ENCODE measurements around the gene SERPINA12. TPM values are rescaled to one million over a fixed set of nuclear protein-coding genes. Genes with fewer than 3 reads are reported as not detected.

Gene SERPINA12
- polyA plus RNA-seq, 1 donor from 2014 or later, result not detected

DNA sequence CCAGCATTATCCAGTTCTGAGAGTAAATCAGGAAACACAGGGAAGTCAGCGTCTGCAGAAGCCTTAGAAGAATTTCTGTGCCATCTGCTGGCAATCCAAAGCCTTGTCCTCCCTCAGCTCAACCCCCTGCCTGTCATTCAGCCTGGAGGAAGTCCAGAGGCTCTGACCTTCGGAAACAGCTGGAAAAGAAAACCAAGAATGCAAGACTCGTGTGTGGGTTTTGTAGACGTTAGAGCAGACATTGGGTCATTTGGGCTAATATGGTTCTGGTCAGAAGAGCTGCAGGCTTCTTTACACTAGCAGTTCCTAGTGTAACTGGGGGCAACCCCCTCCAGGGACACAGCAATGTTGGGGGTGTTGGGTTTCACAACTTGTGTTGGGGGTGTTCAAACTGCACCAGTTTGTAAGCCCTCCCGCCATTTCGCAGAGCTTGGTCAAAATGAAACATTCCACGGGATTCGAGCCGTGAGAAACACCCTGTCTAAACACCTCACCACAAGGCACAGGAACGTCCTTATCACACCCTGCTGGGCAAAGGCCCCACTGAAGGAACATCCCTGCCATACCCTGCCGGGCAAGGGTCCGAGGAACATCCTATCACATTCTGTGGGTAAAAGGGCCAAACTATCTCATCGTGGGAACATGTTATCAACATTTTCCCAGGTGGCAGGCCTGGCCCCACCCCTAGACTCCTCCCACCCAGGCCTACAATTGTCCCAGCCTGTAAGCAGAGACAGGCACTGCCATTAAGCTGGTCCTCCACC, 30.9 kb upstream of the SERPINA12 start (continued):
- no peak for TF ChIP-seq TAF1 (IDR thresholded peaks at IDR 0.05; ENCODE audit: low read depth)
- no peak for TF ChIP-seq EP300 (conservative IDR thresholded peaks at IDR 0.05; ENCODE audit: poor library complexity, severe bottlenecking)
- no peak for TF ChIP-seq RAD21 (conservative IDR thresholded peaks at IDR 0.05)

DNA sequence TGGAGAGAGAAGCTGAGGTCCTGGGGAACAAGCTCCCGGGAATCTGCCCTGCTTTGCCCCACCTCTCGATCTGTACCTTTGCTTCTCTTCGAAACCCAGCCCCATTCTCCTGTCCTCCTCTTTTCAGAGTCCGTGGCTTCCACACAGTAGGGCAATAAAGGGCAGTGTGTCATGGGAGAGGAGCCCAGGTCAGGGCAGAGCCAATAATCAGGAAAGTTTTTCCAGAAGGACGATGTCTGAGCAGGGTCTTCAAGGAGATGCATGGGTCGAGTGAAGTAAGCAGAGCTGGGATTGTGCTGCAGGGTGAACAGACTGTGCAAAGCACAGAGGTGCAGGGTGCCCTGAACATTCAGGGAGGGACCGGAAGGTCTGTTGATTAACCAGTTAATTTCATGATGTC, 29.9 kb upstream of the SERPINA12 start:
- H3K4me3 ChIP-seq (ENCODE audit: low read length), result no peak overlapping the region
- no peak overlapping the region for H2AFZ ChIP-seq (ENCODE audit: low read depth, low read length)
- H3K27me3 ChIP-seq (ENCODE audit: insufficient read depth, low read depth, low read length), result no peaks in the 10 kb centered on the region
- no peak overlapping the region for H3K9ac ChIP-seq (ENCODE audit: low read length)
- no peaks in the 10 kb centered on the region for H3K9me3 ChIP-seq (ENCODE audit: low read length)
- H3K79me2 ChIP-seq (replicated peaks; ENCODE audit: insufficient read depth, low read length), result no peaks in the 10 kb centered on the region
- no peaks in the 10 kb centered on the region for H3K36me3 ChIP-seq (ENCODE audit: insufficient read depth, low read length)
- H3K27ac ChIP-seq (ENCODE audit: low read length), result no peak overlapping the region
- no peak for TF ChIP-seq EZH2 (IDR thresholded peaks at IDR 0.05; ENCODE audit: borderline replicate concordance, insufficient read depth, low read length, poor library complexity, severe bottlenecking)
- no peak for TF ChIP-seq POLR2AphosphoS5 (IDR thresholded peaks at IDR 0.05)
- TF ChIP-seq RAD21 (conservative IDR thresholded peaks at IDR 0.05), result no peak
- TF ChIP-seq REST (IDR thresholded peaks at IDR 0.05; ENCODE audit: borderline replicate concordance), result no peak
- no peak for TF ChIP-seq TAF1 (IDR thresholded peaks at IDR 0.05; ENCODE audit: low read depth)
- no peak for TF ChIP-seq SMC3 (conservative IDR thresholded peaks at IDR 0.05; ENCODE audit: poor library complexity)
- no peak for TF ChIP-seq CTCF (IDR thresholded peaks at IDR 0.05; ENCODE audit: poor library complexity, severe bottlenecking)
- no peak for TF ChIP-seq MXI1 (conservative IDR thresholded peaks at IDR 0.05; ENCODE audit: poor library complexity, severe bottlenecking)
- TF ChIP-seq EP300 (conservative IDR thresholded peaks at IDR 0.05; ENCODE audit: poor library complexity, severe bottlenecking), result no peak
- H3F3A ChIP-seq (ENCODE audit: insufficient read depth, low read length, poor library complexity, severe bottlenecking), result no peaks in the 10 kb centered on the region
- H3K4me2 ChIP-seq (ENCODE audit: low read length), result no peak overlapping the region
- no peaks in the 10 kb centered on the region for H4K20me1 ChIP-seq (ENCODE audit: insufficient read depth)
- H3K9me2 ChIP-seq (ENCODE audit: insufficient read depth, low read length), result no peaks in the 10 kb centered on the region

- H3K4me2 ChIP-seq (ENCODE audit: low read length), result no peak overlapping the region
- no peaks in the 10 kb centered on the region for H3K79me2 ChIP-seq (replicated peaks; ENCODE audit: insufficient read depth, low read length)
- H3K9ac ChIP-seq (ENCODE audit: low read length), result no peak overlapping the region
- H3K9me2 ChIP-seq (ENCODE audit: insufficient read depth, low read length), result no peaks in the 10 kb centered on the region
- H3F3A ChIP-seq (ENCODE audit: insufficient read depth, low read length, poor library complexity, severe bottlenecking), result no peaks in the 10 kb centered on the region
- H2AFZ ChIP-seq (ENCODE audit: low read depth, low read length), result no peak overlapping the region
- no peak overlapping the region for H3K27ac ChIP-seq (ENCODE audit: low read length)
- H3K9me3 ChIP-seq (ENCODE audit: low read length), result no peaks in the 10 kb centered on the region
- TF ChIP-seq EP300 (conservative IDR thresholded peaks at IDR 0.05; ENCODE audit: poor library complexity, severe bottlenecking) (no peak), RAD21 (conservative IDR thresholded peaks at IDR 0.05) (no peak), POLR2AphosphoS5 (IDR thresholded peaks at IDR 0.05) (no peak), MXI1 (conservative IDR thresholded peaks at IDR 0.05; ENCODE audit: poor library complexity, severe bottlenecking) (no peak), CTCF (IDR thresholded peaks at IDR 0.05; ENCODE audit: poor library complexity, severe bottlenecking) (no peak), TAF1 (IDR thresholded peaks at IDR 0.05; ENCODE audit: low read depth) (no peak), EZH2 (IDR thresholded peaks at IDR 0.05; ENCODE audit: borderline replicate concordance, insufficient read depth, low read length, poor library complexity, severe bottlenecking) (no peak), REST (IDR thresholded peaks at IDR 0.05; ENCODE audit: borderline replicate concordance) (no peak), SMC3 (conservative IDR thresholded peaks at IDR 0.05; ENCODE audit: poor library complexity) (no peak)
- no peaks in the 10 kb centered on the region for H4K20me1 ChIP-seq (ENCODE audit: insufficient read depth)
- H3K4me3 ChIP-seq (ENCODE audit: low read length), result no peak overlapping the region
- H3K27me3 ChIP-seq (ENCODE audit: insufficient read depth, low read depth, low read length), result no peaks in the 10 kb centered on the region
- H3K36me3 ChIP-seq (ENCODE audit: insufficient read depth, low read length), result no peaks in the 10 kb centered on the region
Observed at GRCh38 chr14:94538070-94538740, 28.9 kb upstream of the SERPINA12 start.

All from neural cell (in vitro differentiated cells).